Naive thymus-derived CD4-positive, alpha-beta T cell (primary cell): Measurements from ENCODE around the gene FRRS1. TPM values are rescaled to one million over a fixed set of nuclear protein-coding genes. Genes with fewer than 3 reads are reported as not detected.

Experiments
- ATAC-seq: fragments of 150-1000 bp; cut with Tn5 transposase; 2 replicates; pipeline ENCODE4 v1.10.0; 2021; ENCODE audit warnings: mild to moderate bottlenecking, moderate library complexity
- CTCF ChIA-PET: fragments of 350-600 bp; sonication (Branson Sonifier 250); formaldehyde crosslinking; loops from one replicate; lab custom pipeline; 2021; ENCODE audit warnings: antibody characterized with exemption; lab: Charles Lee
- POLR2A ChIA-PET: fragments of 350-600 bp; sonication (Branson Sonifier 250); formaldehyde crosslinking; loops from one replicate; lab custom pipeline; 2021; ENCODE audit warnings: antibody characterized with exemption, inconsistent platforms; lab: Charles Lee
- DNase-seq, 9 donors: peaks; one replicate each; pipeline versions ENCODE4 v3.0.0 to v3.0.0-alpha.2; 2020 to 2022; ENCODE audit warnings: mixed read lengths in 1 of 9
- H3K27ac ChIP-seq: one replicate; pipeline ENCODE4 v1.7.0; 2013; ENCODE audit warnings: mild to moderate bottlenecking, low read depth, low read length, moderate library complexity
- H3K27me3 ChIP-seq, 2 donors: one replicate each; pipeline ENCODE4 v1.7.0; 2013; ENCODE audit warnings: low read length in 2 of 2, mild to moderate bottlenecking in 2 of 2, moderate library complexity in 2 of 2; ENCODE audit not compliant: control insufficient read depth in 2 of 2, insufficient read depth in 2 of 2
- H3K36me3 ChIP-seq, 3 experiments: 1 replicate in 2 of 3; 2 replicates in 1 of 3; pipeline ENCODE4 v1.7.0; 2013; ENCODE audit warnings: low read length in 3 of 3, mild to moderate bottlenecking in 3 of 3, moderate library complexity in 1 of 3; ENCODE audit not compliant: insufficient read depth in 3 of 3, control insufficient read depth in 2 of 3
- H3K4me1 ChIP-seq, 2 donors: one replicate each; pipeline ENCODE4 v1.7.0; 2013; ENCODE audit warnings: low read length in 2 of 2, mild to moderate bottlenecking in 2 of 2, moderate library complexity in 1 of 2; ENCODE audit not compliant: control insufficient read depth in 2 of 2, insufficient read depth in 2 of 2
- H3K4me3 ChIP-seq: 2 replicates; pipeline ENCODE4 v1.7.0; 2013; ENCODE audit warnings: mild to moderate bottlenecking, low read length
- H3K9me3 ChIP-seq, 3 experiments: 1 replicate in 2 of 3; 2 replicates in 1 of 3; pipeline ENCODE4 v1.7.0; 2013; ENCODE audit warnings: low read length in 3 of 3; ENCODE audit not compliant: control insufficient read depth in 2 of 3
- H3K27ac Mint-ChIP-seq, 9 donors: one replicate each; pipeline ENCODE4 v1.8.0; 2020 to 2022; ENCODE audit warnings: mixed read lengths in 9 of 9, mild to moderate bottlenecking in 8 of 9, moderate library complexity in 5 of 9, inconsistent platforms in 2 of 9
- H3K27me3 Mint-ChIP-seq, 5 donors: one replicate each; pipeline ENCODE4 v1.8.0; 2021 to 2022; ENCODE audit warnings: mixed read lengths in 5 of 5, mild to moderate bottlenecking in 1 of 5
- H3K36me3 Mint-ChIP-seq, 5 donors: one replicate each; pipeline ENCODE4 v1.8.0; 2020 to 2022; ENCODE audit warnings: mixed read lengths in 5 of 5, mild to moderate bottlenecking in 3 of 5, inconsistent platforms in 1 of 5
- H3K4me1 Mint-ChIP-seq, 7 donors: one replicate each; pipeline ENCODE4 v1.8.0; 2020 to 2022; ENCODE audit warnings: mixed read lengths in 7 of 7, mild to moderate bottlenecking in 3 of 7, inconsistent platforms in 1 of 7
- H3K4me3 Mint-ChIP-seq, 10 donors: one replicate each; pipeline ENCODE4 v1.8.0; 2020 to 2022; ENCODE audit warnings: mild to moderate bottlenecking in 10 of 10, mixed read lengths in 10 of 10, moderate library complexity in 6 of 10, inconsistent platforms in 2 of 10
- H3K9me3 Mint-ChIP-seq, 11 donors: one replicate each; pipeline ENCODE4 v1.8.0; 2020 to 2022; ENCODE audit warnings: mixed read lengths in 11 of 11, mild to moderate bottlenecking in 4 of 11, inconsistent platforms in 1 of 11, moderate library complexity in 1 of 11
- intact Hi-C, 2 donors: fragments of 100-400 bp; cut with micrococcal nuclease; formaldehyde crosslinking; loops; one replicate each; pipeline ENCODE4 v1.15.1; 2023
- polyA plus RNA-seq, 2 donors: library from polyadenylated mRNA; unstranded; fragments of 300-500 nt; fragmentation: Illumina TruSeq; gene quantifications; one replicate each; pipeline ENCODE4 v1.2.3, GENCODE V29; 2021
- total RNA-seq, 6 experiments: library from RNA in 5 of 6; stranded (reverse) in 5 of 6; gene quantifications; 1 replicate in 5 of 6; 2 replicates in 1 of 6; pipeline ENCODE4 v1.2.3 and lab custom pipeline; 2021 to 2026

FRRS1 gene
- total and polyA plus RNA-seq, 7 experiments from 2014 or later, result 0.10 to 1.4 (median 0.55) TPM; not detected in 1

DNA sequence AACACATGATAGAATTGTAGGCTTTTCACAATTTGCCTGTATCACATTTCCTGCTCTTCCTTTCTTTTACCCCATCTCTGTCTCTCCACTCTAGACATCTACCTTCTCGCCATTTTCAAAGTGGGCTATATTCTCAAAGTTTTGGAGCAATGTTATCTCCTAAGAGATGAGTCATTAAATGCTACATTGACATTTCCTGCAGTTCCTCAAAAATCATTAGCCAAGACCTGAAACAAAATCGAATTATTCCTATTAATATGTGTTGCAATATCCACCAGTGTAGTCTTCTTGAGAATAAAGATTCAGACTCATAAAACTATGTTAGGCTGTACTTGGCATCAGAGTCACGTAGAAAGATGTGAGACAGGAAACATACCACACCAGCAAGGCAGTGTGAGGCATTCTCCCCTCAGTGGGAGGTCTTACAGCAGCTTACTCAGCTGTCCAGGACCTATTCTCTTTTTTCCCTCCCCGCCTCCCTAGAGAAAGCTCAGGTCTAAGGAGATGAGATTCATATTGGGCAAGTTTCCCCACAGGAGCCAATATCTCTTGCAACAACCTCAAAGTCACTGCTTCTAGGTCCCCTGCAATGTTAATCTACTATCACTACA lies 38.8 kb downstream of the FRRS1 start:
- ATAC-seq (no peak), DNase-seq (no peak)
- POLR2A ChIA-PET, result no interaction called here
- CTCF ChIA-PET, result no interaction called here
- no peak overlapping the region for H3K27ac ChIP-seq
- H3K36me3 ChIP-seq, result no peaks in the 10 kb centered on the region
- no peak overlapping the region for H3K4me3 Mint-ChIP-seq
- no peaks in the 10 kb centered on the region for H3K36me3 Mint-ChIP-seq
- intact Hi-C loops, result no loop called here
- H3K9me3 ChIP-seq, result no peaks in the 10 kb centered on the region
- H3K4me1 Mint-ChIP-seq, result no peaks in the 10 kb centered on the region
- H3K27me3 Mint-ChIP-seq, result peaks cover 0 to 9% (median 0%) of the 10 kb centered on the region in 5 donors
- H3K4me3 ChIP-seq, result no peak overlapping the region
- H3K4me1 ChIP-seq, result no peaks in the 10 kb centered on the region
- no peaks in the 10 kb centered on the region for H3K27me3 ChIP-seq
- no peak overlapping the region for H3K27ac Mint-ChIP-seq
- peaks cover 0 to 2% (median 0%) of the 10 kb centered on the region in 11 donors for H3K9me3 Mint-ChIP-seq

- Mint-ChIP-seq H3K36me3 (no peaks in the 10 kb centered on the region), H3K4me3 (no peak overlapping the region), H3K27ac (no peak overlapping the region), H3K9me3 (peaks cover 0 to 2% (median 0%) of the 10 kb centered on the region in 11 donors), H3K4me1 (no peaks in the 10 kb centered on the region), H3K27me3 (peaks cover 0 to 9% (median 0%) of the 10 kb centered on the region in 5 donors)
- Histone ChIP-seq H3K4me1 (no peaks in the 10 kb centered on the region), H3K27ac (no peak overlapping the region), H3K27me3 (no peaks in the 10 kb centered on the region), H3K9me3 (no peaks in the 10 kb centered on the region), H3K4me3 (no peak overlapping the region), H3K36me3 (no peaks in the 10 kb centered on the region)
- intact Hi-C loops, result no loop called here
- no peak for ATAC-seq
- POLR2A ChIA-PET, result no interaction called here
- no peak for DNase-seq
- CTCF ChIA-PET, result no interaction called here
Observed at GRCh38 chr1:99726818-99727217, 39.6 kb downstream of the FRRS1 start.

- Mint-ChIP-seq H3K4me1 (no peaks in the 10 kb centered on the region), H3K27me3 (peaks cover 0 to 9% (median 0%) of the 10 kb centered on the region in 5 donors), H3K4me3 (no peak overlapping the region), H3K36me3 (no peaks in the 10 kb centered on the region), H3K27ac (no peak overlapping the region), H3K9me3 (peaks cover 0 to 2% (median 0%) of the 10 kb centered on the region in 11 donors)
- Histone ChIP-seq H3K27me3 (no peaks in the 10 kb centered on the region), H3K9me3 (no peaks in the 10 kb centered on the region), H3K36me3 (no peaks in the 10 kb centered on the region), H3K4me3 (no peak overlapping the region), H3K4me1 (no peaks in the 10 kb centered on the region), H3K27ac (no peak overlapping the region)
- ChIA-PET POLR2A (no interaction called here), CTCF (no interaction called here)
- DNase-seq (no peak), ATAC-seq (no peak)
- intact Hi-C loops, result no loop called here
Observed at GRCh38 chr1:99726407-99726806, 40.0 kb downstream of the FRRS1 start.

- Mint-ChIP-seq H3K27me3 (peaks cover 0 to 9% (median 0%) of the 10 kb centered on the region in 5 donors), H3K36me3 (no peaks in the 10 kb centered on the region), H3K4me3 (no peak overlapping the region), H3K4me1 (no peaks in the 10 kb centered on the region), H3K9me3 (peaks cover 0 to 2% (median 0%) of the 10 kb centered on the region in 11 donors), H3K27ac (no peak overlapping the region)
- intact Hi-C loops, result no loop called here
- ChIA-PET POLR2A (no interaction called here), CTCF (no interaction called here)
- Histone ChIP-seq H3K4me3 (no peak overlapping the region), H3K36me3 (no peaks in the 10 kb centered on the region), H3K27ac (no peak overlapping the region), H3K27me3 (no peaks in the 10 kb centered on the region), H3K4me1 (no peaks in the 10 kb centered on the region), H3K9me3 (no peaks in the 10 kb centered on the region)
- ATAC-seq, result no peak
- no peak for DNase-seq
Observed at GRCh38 chr1:99725996-99726395, 40.4 kb downstream of the FRRS1 start.

DNA sequence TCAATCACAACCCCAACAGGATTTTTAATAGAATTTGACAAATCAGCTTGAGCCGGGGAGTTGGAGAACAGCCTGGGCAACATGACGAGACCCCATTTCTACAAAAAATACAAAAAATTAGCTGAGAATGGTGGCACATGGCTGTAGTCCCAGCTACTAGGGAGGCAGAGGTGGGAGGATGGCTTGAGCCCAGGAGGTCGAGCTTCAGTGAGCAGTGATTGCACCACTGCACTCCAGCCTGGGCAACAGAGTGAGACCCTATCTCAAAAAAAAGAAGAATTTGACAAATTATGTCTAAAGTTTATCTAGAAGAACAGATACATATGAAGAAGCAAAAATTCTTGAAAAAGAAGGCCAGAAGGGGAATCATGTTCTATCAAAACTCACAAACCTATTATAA lies 43.2 kb downstream of the FRRS1 start:
- no peaks in the 10 kb centered on the region for H3K9me3 ChIP-seq
- ChIA-PET POLR2A (no interaction called here), CTCF (no interaction called here)
- DNase-seq (no peak), ATAC-seq (no peak)
- H3K4me1 ChIP-seq, result no peaks in the 10 kb centered on the region
- no peak overlapping the region for H3K4me3 Mint-ChIP-seq
- H3K4me3 ChIP-seq, result no peak overlapping the region
- H3K27me3 Mint-ChIP-seq, result peaks cover 0 to 7% (median 0%) of the 10 kb centered on the region in 5 donors
- no peak overlapping the region for H3K27ac Mint-ChIP-seq
- intact Hi-C loops, result no loop called here
- no peak overlapping the region for H3K27ac ChIP-seq
- no peaks in the 10 kb centered on the region for H3K27me3 ChIP-seq
- H3K4me1 Mint-ChIP-seq, result no peaks in the 10 kb centered on the region
- H3K9me3 Mint-ChIP-seq, result peaks cover 0 to 2% (median 0%) of the 10 kb centered on the region in 11 donors
- H3K36me3 Mint-ChIP-seq, result no peaks in the 10 kb centered on the region
- no peaks in the 10 kb centered on the region for H3K36me3 ChIP-seq

DNA sequence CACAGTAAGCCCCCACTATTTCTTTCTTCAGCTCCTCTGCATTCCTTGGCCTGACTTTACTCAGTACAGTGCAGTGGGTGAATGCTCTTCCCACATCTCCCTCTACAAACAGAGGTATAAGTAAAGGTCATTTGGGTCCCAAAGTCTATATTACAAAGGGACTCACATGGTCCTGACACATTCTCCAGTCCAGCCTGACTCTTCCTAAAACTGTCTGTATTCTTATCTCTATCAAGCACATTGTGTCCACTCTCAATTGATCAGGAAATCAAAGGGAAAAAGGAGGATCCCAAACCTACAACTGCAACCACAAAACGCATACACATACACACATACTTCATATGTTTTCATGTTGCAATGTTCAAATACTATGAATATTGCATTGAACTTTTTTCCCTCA lies 49.4 kb downstream of the FRRS1 start:
- H3K27me3 ChIP-seq, result no peaks in the 10 kb centered on the region
- H3K36me3 ChIP-seq, result no peaks in the 10 kb centered on the region
- H3K4me3 Mint-ChIP-seq, result no peak overlapping the region
- peaks cover 0 to 2% (median 0%) of the 10 kb centered on the region in 7 donors for H3K4me1 Mint-ChIP-seq
- peaks cover 0 to 8% (median 0%) of the 10 kb centered on the region in 5 donors for H3K36me3 Mint-ChIP-seq
- no peaks in the 10 kb centered on the region for H3K27me3 Mint-ChIP-seq
- H3K27ac ChIP-seq, result no peak overlapping the region
- H3K4me1 ChIP-seq, result no peaks in the 10 kb centered on the region
- CTCF ChIA-PET, result no interaction called here
- no peak overlapping the region for H3K4me3 ChIP-seq
- POLR2A ChIA-PET, result no interaction called here
- no peak for DNase-seq
- intact Hi-C loops, result no loop called here
- no peak for ATAC-seq
- no peak overlapping the region for H3K27ac Mint-ChIP-seq
- no peaks in the 10 kb centered on the region for H3K9me3 Mint-ChIP-seq
- no peaks in the 10 kb centered on the region for H3K9me3 ChIP-seq

DNA sequence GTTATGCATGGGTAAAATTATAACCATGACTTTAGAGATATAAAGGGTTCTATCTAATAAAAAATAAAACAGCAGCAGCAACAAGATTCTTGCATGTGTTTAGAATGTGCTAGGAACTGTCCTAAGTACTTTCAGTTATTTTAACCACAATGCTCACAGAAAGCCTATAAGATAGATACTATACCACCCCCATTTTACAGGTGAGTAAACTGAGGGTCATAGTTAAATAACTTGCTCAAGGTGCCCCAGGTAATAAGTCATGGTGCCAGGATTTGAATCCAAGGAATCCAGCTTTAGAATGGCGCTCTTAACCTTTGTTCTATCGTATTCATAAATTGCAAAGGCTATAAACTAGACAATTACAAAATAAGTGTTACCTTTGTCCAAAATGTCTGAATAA lies 53.4 kb downstream of the FRRS1 start:
- POLR2A ChIA-PET, result no interaction called here

More for the DNA sequence above, 53.4 kb downstream of the FRRS1 start:
- Mint-ChIP-seq H3K9me3 (no peaks in the 10 kb centered on the region), H3K36me3 (peaks cover 0 to 8% (median 0%) of the 10 kb centered on the region in 5 donors), H3K4me1 (peaks cover 0 to 2% (median 0%) of the 10 kb centered on the region in 7 donors), H3K4me3 (no peak overlapping the region), H3K27me3 (no peaks in the 10 kb centered on the region), H3K27ac (no peak overlapping the region)
- Histone ChIP-seq H3K36me3 (no peaks in the 10 kb centered on the region), H3K27ac (no peak overlapping the region), H3K4me3 (no peak overlapping the region), H3K27me3 (no peaks in the 10 kb centered on the region), H3K4me1 (no peaks in the 10 kb centered on the region), H3K9me3 (no peaks in the 10 kb centered on the region)
- intact Hi-C loops, result no loop called here
- CTCF ChIA-PET, result no interaction called here
- ATAC-seq (no peak), DNase-seq (no peak)
